ENCODE data around the gene CXXC5. TPM values are rescaled to one million over a fixed set of nuclear protein-coding genes. Genes with fewer than 3 reads are reported as not detected.

Gene CXXC5
- total RNA-seq, 1 donor from 2014 or later = 1.2 TPM

DNA sequence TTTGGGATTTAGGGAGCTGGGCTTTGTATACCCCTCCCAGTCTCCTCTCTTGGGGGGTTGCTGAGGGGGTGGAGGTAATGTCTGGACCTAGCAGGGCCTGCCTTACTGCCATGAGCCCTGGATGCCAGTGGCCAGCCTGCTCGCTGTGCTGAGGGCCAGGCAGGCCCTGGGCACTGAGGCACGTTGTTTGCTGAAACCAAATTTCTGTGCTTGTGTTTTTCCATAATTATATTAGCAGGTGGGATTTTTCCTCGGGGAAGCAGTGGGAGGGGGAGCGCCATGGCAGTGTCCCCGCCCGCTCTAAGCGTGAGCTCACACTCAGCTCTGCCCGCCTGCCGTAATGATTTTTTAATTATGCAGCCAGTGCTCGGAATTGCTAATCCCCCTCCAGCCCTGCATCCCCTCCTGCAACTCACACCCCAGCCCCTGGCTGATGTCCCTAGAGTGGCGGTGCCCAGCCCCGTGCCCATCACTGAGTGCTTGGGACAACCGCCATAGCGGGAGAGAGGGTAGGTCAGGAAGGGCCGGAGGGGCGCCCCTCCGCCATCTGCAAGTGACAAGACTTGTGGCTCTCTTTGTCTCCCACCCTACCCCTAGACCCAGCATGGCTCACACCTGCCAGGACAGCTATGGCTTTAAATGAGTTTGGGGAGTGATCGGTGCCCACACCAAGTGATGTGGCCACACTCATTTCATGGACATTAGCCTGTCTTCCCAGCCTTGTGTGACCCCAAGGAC, 20.9 kb downstream of the CXXC5 start:
- intact Hi-C loops (cut with micrococcal nuclease) = loop anchor here (2.0 kb wide), 2 partner anchors 20 to 32 kb away; partner anchors contain the start of gene CXXC5
- peaks cover 29% of the 10 kb centered on the region for H3K4me1 Mint-ChIP-seq
- no peaks in the 10 kb centered on the region for H3K27me3 Mint-ChIP-seq
- H3K9me3 Mint-ChIP-seq = no peaks in the 10 kb centered on the region
- peak overlapping the region; percentile 73 for H3K4me3 Mint-ChIP-seq
- no peak overlapping the region for H3K27ac Mint-ChIP-seq
- H3K36me3 Mint-ChIP-seq (ENCODE audit: low read depth) = no peaks in the 10 kb centered on the region
- DNase-seq = no peak

DNA sequence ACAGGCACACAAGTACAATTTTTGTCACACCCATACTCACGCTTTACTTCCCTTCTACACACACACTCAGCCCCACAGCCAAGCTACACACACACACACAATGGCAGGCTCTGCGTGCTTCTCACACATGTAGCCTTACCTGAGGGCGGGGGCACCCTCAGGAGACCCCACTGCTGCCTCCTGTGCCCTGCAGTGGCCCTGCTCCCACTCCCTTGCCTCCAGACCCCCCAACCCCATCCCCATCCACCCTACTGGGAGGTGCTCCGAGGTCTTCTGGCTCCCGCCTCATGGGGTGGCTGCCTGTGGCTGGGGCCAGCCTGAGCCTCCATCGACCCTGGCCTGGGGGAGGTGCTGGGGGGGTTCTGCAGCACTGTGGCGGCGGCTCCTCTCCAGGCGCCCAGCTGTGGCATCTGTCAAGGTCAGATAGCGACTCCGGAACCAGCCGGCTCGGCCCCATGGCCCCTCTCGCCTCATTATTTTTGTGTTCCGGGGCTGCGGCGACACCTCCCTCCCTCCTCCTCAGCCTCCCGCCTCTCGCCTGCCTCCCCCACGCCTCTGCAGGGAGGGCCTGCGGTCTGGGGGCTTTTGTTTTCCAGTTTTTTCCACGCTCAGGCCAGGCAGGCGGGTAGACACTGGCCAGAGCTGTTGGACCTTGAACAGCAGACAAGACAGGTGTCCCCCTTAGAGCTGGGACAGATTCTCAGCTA, 21.7 kb downstream of the CXXC5 start:
- Mint-ChIP-seq H3K36me3 (ENCODE audit: low read depth) (no peaks in the 10 kb centered on the region), H3K4me3 (peak overlapping the region; percentile 73), H3K4me1 (peaks cover 26% of the 10 kb centered on the region), H3K27ac (no peak overlapping the region), H3K27me3 (no peaks in the 10 kb centered on the region), H3K9me3 (no peaks in the 10 kb centered on the region)
- DNase-seq = no peak
- intact Hi-C loops (cut with micrococcal nuclease) = loop anchor here (2.0 kb wide), 2 partner anchors 21 to 33 kb away; partner anchors contain the start of gene CXXC5

DNA sequence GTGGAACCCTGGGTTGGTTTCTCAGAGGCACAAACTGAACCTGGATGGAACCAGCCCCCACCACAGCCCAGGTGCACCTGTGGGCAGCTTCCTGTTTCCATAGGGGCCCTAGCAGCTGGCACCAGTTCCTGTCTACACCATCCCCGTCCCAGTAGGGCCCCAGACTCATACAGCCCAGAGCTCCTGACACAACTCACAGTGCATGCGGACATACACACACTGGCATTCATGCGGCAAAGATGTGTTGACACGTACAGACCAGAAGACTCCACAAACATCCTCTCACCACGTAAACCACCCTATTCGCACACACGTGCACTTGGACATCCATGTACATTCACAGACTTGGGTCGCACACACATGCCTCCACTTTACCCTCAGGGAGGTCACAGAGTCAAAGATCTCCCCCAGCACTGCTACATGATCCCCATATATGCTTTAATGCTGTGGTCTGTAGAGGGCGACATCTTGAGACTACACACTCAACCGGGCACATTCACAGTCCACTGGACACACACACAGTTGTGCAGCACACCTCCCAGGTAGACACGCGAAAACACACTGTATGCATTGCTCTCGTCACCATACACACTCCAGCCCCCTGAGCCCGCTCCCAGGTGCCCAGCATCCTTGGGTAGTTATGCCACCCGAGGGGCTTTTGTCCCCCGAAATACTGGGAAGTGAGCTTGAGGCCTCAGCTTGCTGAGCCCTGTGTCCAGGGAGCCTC, 22.4 kb downstream of the CXXC5 start:
- Mint-ChIP-seq H3K36me3 (ENCODE audit: low read depth) (no peaks in the 10 kb centered on the region), H3K27ac (no peak overlapping the region), H3K4me3 (peak overlapping the region; percentile 2), H3K27me3 (no peaks in the 10 kb centered on the region), H3K4me1 (peaks cover 26% of the 10 kb centered on the region), H3K9me3 (no peaks in the 10 kb centered on the region)
- intact Hi-C loops (cut with micrococcal nuclease) = no loop called here
- no peak for DNase-seq

DNA sequence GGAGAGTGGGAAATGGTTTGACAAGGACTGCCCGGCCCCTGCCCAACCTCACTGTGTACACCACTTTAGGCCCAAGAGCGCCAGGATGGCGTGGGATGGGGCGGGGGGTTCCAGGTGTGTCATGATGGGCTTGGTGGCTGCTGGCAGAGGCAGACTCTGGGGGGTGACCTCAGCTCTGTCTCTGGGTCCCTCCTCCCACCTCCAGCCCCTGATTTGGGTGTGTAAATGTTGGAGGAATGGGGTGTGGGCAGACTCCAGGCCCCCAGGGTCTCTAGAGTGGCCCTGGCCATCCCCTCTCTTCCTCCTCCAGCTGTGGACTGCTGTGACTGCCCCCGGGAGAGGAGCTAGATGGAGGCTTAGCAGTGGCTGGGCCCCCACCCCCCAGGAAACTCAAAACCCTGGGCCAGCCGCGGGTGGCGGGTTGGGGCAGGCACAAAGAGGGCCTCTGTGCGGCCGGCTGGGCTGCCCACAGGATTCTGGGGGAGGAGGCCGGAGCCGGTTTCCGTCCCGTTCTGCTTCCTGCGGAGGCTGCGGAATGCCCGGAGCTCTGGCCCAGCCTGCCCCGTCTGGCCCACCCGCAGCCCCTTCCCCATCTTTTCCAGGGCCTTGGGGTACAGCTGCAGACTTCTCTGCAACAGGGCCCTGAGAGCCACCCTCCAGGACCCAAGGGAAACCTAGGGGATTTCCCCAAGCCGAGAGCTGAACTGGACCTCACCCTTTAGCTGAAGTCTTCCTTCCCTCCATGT, 23.1 kb downstream of the CXXC5 start:
- no peak for DNase-seq

DNA sequence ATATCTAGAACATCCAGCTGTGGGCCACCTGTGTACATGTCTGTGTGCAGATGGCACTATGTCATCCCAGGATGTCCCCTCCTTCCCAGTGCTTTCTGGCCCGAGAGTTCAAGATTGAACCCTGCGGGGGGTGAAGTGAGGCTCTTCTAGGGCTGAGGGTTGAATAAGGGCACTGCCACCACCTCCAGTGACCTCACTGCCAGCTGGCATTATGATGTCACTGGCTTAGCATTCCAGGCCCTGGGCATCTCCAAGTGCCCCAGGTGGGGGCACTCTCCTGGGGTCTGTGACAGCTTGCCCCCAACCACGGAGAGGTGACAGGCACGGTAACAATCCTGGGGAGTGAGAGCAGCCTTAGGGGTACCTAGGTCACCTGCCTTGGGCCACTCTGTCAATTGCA, 27.1 kb downstream of the CXXC5 start:
- no peak for DNase-seq
- intact Hi-C loops (cut with micrococcal nuclease) = no loop called here
- H3K4me1 Mint-ChIP-seq = peaks cover 4% of the 10 kb centered on the region
- H3K36me3 Mint-ChIP-seq (ENCODE audit: low read depth) = no peaks in the 10 kb centered on the region
- no peaks in the 10 kb centered on the region for H3K9me3 Mint-ChIP-seq
- no peak overlapping the region for H3K4me3 Mint-ChIP-seq
- H3K27ac Mint-ChIP-seq = no peak overlapping the region
- peaks cover 4% of the 10 kb centered on the region for H3K27me3 Mint-ChIP-seq

More for the DNA sequence above, 23.1 kb downstream of the CXXC5 start:
- Mint-ChIP-seq H3K9me3 (no peaks in the 10 kb centered on the region), H3K36me3 (ENCODE audit: low read depth) (no peaks in the 10 kb centered on the region), H3K27ac (no peak overlapping the region), H3K27me3 (no peaks in the 10 kb centered on the region), H3K4me1 (peaks cover 25% of the 10 kb centered on the region), H3K4me3 (no peak overlapping the region)
- intact Hi-C loops (cut with micrococcal nuclease) = no loop called here

DNA sequence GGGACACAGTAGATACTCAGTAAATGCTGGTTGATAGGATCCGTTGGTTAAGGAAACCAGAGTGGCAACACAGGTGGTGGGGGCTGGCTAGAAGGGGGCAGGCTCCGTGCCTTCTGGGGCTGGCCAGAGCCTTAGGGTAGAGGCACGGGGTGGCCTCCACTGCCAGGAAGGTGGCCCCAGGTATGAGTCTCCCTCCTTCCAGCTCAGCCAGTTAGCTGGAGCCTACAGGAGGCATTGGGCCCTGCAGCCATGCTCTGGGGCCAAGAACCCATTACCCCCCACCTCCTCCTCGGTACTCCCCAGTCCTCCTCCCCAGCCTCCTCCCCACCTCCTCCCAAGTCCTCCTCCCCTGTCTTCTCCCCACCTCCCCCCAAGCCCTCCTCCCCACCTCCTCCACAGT, 27.7 kb downstream of the CXXC5 start:
- Mint-ChIP-seq H3K4me1 (no peaks in the 10 kb centered on the region), H3K36me3 (ENCODE audit: low read depth) (no peaks in the 10 kb centered on the region), H3K27me3 (peaks cover 4% of the 10 kb centered on the region), H3K27ac (no peak overlapping the region), H3K9me3 (no peaks in the 10 kb centered on the region), H3K4me3 (no peak overlapping the region)
- intact Hi-C loops (cut with micrococcal nuclease) = no loop called here
- no peak for DNase-seq

DNA sequence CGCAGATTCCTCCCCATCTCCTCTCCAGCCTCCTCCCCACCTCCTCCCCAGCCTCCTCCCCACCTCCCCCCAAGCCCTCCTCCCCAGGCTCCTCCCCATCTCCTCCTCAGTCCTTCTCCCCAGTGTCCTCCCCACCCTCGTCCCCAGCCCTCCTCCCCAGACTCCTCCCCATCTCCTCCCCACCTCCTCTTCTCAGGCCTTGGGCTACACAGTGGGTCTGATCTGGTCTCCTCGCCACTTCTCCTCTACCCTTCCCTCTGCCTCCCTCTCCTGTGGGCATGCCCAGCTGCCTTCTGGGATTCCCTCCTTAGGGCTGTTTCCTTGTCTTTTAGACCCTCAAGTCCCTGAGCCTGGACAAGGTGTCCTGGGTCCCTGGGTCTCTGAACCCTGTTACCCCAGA, 28.3 kb downstream of the CXXC5 start:
- intact Hi-C loops (cut with micrococcal nuclease) = no loop called here
- Mint-ChIP-seq H3K27me3 (peaks cover 4% of the 10 kb centered on the region), H3K36me3 (ENCODE audit: low read depth) (no peaks in the 10 kb centered on the region), H3K9me3 (no peaks in the 10 kb centered on the region), H3K4me1 (no peaks in the 10 kb centered on the region), H3K4me3 (no peak overlapping the region), H3K27ac (no peak overlapping the region)
- no peak for DNase-seq

DNA sequence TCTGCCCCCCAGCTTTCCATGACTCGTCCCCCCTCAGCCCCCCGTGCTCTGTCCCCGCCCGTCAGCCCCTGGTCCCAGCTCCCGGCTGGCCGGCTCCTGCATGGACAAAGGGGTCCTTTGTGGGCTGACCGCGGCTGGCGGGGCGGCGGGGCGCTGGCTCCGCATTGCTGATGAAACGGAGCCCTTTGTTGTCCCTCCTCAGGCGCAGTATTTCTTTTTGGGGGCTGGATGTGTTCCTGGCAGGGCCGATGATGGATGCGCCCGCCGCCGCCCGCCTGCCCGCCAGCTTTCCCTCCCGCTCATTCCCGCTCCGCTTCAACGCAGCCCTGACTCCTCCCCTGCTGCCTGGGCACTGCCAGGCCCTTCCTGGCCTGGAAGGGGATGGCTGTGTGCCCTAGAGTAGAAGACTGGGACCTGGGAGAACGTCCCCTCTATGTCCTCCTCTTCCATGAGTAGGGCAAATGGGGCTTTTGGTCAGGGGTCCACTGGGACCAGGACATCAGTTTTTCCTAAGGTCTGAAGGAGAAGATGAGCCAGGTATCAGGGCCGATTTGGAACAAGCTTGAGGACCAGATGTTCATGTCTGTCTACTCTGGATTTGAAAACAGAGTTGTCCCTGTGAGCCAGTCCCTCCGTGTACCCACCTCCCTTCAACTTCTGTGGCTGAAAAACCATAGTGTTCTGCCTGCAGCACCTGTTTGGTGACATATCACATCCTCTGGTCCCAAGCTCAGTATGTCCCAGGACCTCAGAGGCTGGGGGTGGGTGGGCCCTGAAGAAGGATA, 29.0 kb downstream of the CXXC5 start:
- intact Hi-C loops (cut with micrococcal nuclease) = no loop called here
- no peaks in the 10 kb centered on the region for H3K9me3 Mint-ChIP-seq
- DNase-seq = no peak
- no peak overlapping the region for H3K27ac Mint-ChIP-seq
- no peak overlapping the region for H3K4me3 Mint-ChIP-seq
- H3K36me3 Mint-ChIP-seq (ENCODE audit: low read depth) = no peaks in the 10 kb centered on the region
- H3K4me1 Mint-ChIP-seq = no peaks in the 10 kb centered on the region
- H3K27me3 Mint-ChIP-seq = peaks cover 4% of the 10 kb centered on the region

DNA sequence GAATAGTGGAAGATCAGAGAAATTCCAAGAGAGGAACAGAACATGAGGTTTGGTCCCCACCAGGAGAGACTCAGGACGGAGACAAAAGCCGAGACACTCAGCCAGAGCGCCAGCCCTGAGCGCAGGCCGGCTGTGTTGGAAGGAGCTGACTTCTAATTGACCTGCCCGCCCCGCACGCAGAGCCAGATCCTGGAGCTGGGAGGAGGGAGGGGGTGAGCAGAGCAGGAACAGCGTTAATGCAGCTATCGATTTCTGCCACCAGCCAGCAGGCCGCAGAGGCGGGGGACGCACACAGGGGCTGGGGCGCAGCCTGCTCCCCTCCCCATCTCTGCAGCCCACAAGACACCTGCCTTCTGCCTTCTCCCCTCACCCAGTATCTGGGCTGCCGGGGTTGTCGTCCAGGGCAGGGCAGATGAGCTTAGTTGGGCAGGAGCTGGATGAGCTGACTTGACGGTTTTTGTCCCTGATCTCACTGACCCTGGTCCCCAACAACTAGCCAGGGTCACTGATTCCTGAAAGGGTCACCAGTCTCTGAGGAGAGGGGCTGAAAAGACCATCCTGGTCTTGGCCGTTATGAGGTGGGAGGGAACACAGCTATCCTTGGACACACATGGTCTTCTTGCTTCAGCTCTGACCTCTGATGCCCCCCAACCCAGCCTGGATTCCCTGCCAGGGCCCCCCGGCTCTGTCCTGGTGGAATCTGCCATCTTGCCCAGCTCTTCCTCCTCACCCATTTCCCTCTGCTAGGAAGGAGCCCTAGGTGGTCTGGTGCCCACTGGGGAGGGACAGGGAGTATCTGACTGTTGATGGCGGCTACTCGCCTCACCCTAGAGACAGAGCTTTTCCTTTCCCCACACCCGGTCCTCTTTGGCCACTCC, 29.8 kb downstream of the CXXC5 start:
- Mint-ChIP-seq H3K27me3 (peaks cover 4% of the 10 kb centered on the region), H3K4me1 (no peaks in the 10 kb centered on the region), H3K27ac (no peak overlapping the region), H3K4me3 (no peak overlapping the region), H3K9me3 (no peaks in the 10 kb centered on the region), H3K36me3 (ENCODE audit: low read depth) (no peaks in the 10 kb centered on the region)
- intact Hi-C loops (cut with micrococcal nuclease) = no loop called here
- no peak for DNase-seq

DNA sequence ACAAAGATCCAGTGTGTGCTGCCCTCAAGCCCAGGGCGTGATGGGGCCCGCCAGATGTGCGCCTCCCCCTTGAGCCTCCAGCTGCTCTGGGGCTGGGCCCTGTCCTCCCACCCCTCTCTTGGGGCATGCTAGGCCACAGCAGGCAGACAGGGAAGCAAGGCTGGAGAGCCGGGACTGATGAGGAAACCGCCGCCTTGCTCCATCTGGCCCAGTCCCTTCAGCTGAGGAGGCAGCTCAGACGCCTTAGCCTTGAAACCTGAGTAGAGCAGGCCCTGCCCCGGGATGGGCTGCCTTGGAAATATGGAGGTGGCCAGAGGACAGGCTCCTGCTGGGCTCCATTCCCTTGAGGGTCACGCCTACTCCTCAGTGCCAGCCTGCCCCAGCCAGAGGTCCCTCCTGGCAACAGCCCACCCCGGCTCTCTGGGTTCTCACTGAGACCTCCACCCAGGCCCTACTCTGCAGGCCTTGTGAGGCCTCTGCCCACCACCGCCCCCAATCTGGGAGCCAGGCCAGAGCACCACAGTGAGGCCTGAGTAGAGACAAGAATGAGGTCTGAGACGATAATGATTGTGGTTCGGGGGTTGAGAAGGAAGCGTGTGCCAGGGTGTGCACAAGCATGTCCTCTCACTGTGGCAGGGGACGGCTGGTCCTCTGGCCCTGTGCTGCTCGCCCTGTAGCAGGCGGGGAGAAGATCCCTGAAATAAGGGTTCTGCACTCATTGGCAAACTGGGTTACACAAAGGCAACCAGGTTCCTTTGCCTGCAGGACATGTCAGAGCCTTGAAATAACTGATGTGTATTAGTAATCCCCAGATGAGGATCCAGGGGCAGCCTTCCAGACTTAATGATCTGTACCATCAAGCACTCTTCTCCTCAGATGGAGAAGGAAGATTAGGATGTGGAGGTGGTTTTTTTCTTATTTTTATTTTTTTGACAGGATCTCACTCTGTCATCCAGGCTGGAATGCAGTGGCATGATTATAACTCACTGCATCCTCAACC, 30.9 kb downstream of the CXXC5 start:
- H3K27ac Mint-ChIP-seq = no peak overlapping the region
- H3K9me3 Mint-ChIP-seq = no peaks in the 10 kb centered on the region

DNA sequence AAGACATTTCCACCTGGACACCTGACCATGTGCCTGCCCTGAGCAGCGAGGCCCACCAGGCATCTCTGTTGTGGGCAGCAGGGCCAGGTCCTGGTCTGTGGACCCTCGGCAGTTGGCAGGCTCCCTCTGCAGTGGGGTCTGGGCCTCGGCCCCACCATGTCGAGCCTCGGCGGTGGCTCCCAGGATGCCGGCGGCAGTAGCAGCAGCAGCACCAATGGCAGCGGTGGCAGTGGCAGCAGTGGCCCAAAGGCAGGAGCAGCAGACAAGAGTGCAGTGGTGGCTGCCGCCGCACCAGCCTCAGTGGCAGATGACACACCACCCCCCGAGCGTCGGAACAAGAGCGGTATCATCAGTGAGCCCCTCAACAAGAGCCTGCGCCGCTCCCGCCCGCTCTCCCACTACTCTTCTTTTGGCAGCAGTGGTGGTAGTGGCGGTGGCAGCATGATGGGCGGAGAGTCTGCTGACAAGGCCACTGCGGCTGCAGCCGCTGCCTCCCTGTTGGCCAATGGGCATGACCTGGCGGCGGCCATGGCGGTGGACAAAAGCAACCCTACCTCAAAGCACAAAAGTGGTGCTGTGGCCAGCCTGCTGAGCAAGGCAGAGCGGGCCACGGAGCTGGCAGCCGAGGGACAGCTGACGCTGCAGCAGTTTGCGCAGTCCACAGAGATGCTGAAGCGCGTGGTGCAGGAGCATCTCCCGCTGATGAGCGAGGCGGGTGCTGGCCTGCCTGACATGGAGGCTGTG, 32.4 kb downstream of the CXXC5 start:
- Mint-ChIP-seq H3K27ac (no peak overlapping the region), H3K36me3 (ENCODE audit: low read depth) (no peaks in the 10 kb centered on the region)
- intact Hi-C loops (cut with micrococcal nuclease) = no loop called here

More for the DNA sequence above, 30.9 kb downstream of the CXXC5 start:
- Mint-ChIP-seq H3K4me3 (no peak overlapping the region), H3K36me3 (ENCODE audit: low read depth) (no peaks in the 10 kb centered on the region), H3K27me3 (peaks cover 4% of the 10 kb centered on the region), H3K4me1 (no peaks in the 10 kb centered on the region)
- DNase-seq = no peak
- intact Hi-C loops (cut with micrococcal nuclease) = no loop called here

More for the DNA sequence above, 32.4 kb downstream of the CXXC5 start:
- Mint-ChIP-seq H3K4me1 (no peaks in the 10 kb centered on the region), H3K27me3 (peaks cover 4% of the 10 kb centered on the region), H3K9me3 (no peaks in the 10 kb centered on the region), H3K4me3 (no peak overlapping the region)
- no peak for DNase-seq

Data from activated CD4-positive, alpha-beta T cell treated with anti-CD3 and anti-CD28 coated beads, Interleukin-2, amount 10 ng/mL, durations not matched to agents 24 days and 14 days (primary cell).